Measurements from ENCODE around the gene SOHLH2.

SOHLH2 gene

GRCh38 chr13:36130552-36131221 is 83.7 kb downstream of the SOHLH2 start:
- no peak for DNase-seq

GRCh38 chr13:36130193-36130551 is 84.2 kb downstream of the SOHLH2 start:
- no peak for DNase-seq

GRCh38 chr13:36129539-36129938 is 84.8 kb downstream of the SOHLH2 start:
- no peak for DNase-seq

GRCh38 chr13:36126491-36126890 is 87.9 kb downstream of the SOHLH2 start:
- no peak for DNase-seq

GRCh38 chr13:36125841-36126240 is 88.5 kb downstream of the SOHLH2 start:
- DNase-seq, result no peak

- DNase-seq, result no peak
These were observed 90.0 kb downstream of the SOHLH2 start for GRCh38 chr13:36124236-36124822.
